HG03280 (cell line): ENCODE data around the gene DOK3.

Experiments used
- ATAC-seq: cut with Tn5 transposase; IDR thresholded peaks from one replicate; pipeline ENCODE4 v1.9.1; 2021; ENCODE audit warnings: mild to moderate bottlenecking, moderate library complexity; ENCODE audit not compliant: unreplicated experiment

DOK3 gene

DNA sequence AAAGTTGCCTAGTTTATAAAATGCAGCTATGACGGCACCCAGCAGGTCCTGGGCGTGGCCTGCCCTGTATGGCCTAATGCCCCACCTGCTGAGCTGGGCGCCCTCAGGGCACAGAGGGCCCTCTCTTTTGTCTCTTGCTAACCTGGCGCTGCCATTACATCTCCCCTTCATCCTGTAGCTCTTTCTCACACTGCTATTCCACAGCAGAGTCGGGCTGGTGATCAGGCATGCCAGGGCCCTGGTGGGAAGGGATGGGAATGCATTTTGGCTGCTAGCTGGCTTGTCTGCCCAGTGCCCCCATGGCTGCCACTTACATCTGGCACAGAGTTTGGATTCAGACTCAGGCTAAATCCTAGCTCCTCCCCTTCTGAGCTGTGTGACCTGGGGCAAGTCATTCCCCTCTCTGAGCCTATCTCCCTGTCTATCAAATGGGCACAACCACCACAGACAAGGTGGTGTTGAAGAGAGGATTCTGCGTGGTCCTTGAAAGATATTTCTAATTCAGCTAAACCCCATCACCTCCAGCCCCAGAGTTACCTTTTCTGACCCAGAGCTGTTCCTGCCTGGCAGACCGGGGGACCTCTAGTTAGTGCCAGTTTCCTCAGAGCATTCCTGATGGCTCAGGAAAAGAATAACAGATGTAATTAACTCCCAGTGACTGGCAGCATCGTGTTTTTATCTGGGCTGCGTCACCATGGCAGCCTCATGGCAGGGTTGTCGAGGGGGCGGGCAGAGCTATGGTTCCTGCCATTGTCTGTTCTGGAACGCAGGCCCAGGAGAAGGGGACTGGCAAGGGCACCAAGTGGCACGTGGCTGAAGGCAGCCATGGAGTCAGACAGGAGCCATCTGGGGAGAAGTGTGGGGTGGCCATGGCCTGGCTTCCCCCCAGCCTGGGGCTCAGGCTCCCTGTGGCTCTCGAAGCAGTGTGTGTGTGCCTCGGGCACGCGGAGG is 56.7 kb downstream of the DOK3 start:
- no peak for ATAC-seq
